ENCODE data around the gene ARNT2. TPM values are rescaled to one million over a fixed set of nuclear protein-coding genes. Genes with fewer than 3 reads are reported as not detected.

The ARNT2 gene
- total RNA-seq, 1 donor from 2014 or later: 0.26 TPM

DNA sequence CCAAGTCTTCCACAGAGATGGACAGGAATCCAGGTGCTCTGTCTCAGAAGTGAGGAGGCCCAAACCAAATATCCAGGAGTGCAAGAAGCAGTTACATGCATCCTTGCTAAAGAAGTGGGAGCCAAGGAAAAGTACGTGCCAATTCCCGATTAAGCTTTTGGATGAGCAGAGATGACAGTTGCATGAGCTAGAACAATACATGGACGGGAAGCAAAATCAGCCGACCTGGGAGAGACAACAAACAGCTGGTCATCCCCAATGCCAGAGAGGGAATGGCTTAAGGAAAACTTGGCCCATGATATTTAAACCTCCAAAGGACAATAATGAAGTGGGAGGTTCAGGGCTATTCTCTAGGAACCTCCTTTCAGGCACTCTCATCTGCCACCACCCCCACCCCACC, 204.9 kb downstream of the ARNT2 start:
- TF ChIP-seq CTCF (IDR thresholded peaks at IDR 0.05; ENCODE audit: insufficient read depth, low read length, severe bottlenecking): no peak
- FAIRE-seq (no peak), DNase-seq (ENCODE audit: low read depth) (no peak)
- Histone ChIP-seq H3K27me3 (ENCODE audit: control insufficient read depth, insufficient read depth, low read length) (no peaks in the 10 kb centered on the region), H3K4me3 (ENCODE audit: low read depth, low read length) (no peak overlapping the region), H3K36me3 (ENCODE audit: control insufficient read depth, insufficient read depth, low read length) (no peaks in the 10 kb centered on the region)

DNA sequence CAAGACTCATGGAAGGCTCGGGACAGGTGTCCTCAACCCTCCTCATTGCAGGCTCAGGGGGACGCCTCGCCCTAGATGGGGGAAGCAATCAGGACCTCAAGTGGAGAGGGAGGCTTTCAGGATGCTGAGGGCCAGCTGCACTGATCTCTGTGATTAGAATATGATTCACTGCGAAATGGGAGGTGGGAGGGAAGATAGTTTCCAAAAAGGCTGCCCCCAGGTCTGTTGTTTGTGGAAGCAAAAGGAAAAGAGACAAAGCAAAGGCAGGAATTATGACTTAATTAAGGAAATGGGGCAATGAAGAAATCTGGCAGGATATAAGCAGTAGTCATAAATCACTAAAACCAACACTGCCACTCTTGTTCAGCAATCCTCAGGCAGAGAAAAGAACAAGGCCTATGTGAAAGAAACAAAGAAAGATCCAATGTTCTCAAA, 205.3 kb downstream of the ARNT2 start:
- H3K27me3 ChIP-seq (ENCODE audit: control insufficient read depth, insufficient read depth, low read length): no peaks in the 10 kb centered on the region
- no peak for TF ChIP-seq CTCF (IDR thresholded peaks at IDR 0.05; ENCODE audit: insufficient read depth, low read length, severe bottlenecking)
- H3K4me3 ChIP-seq (ENCODE audit: low read depth, low read length): no peak overlapping the region
- FAIRE-seq (no peak), DNase-seq (ENCODE audit: low read depth) (peak; percentile 66)
- H3K36me3 ChIP-seq (ENCODE audit: control insufficient read depth, insufficient read depth, low read length): no peaks in the 10 kb centered on the region

GRCh38 chr15:80611543-80612080, 207.4 kb downstream of the ARNT2 start:
- TF ChIP-seq CTCF (IDR thresholded peaks at IDR 0.05; ENCODE audit: insufficient read depth, low read length, severe bottlenecking): no peak
- Histone ChIP-seq H3K4me3 (ENCODE audit: low read depth, low read length) (no peak overlapping the region), H3K36me3 (ENCODE audit: control insufficient read depth, insufficient read depth, low read length) (no peaks in the 10 kb centered on the region), H3K27me3 (ENCODE audit: control insufficient read depth, insufficient read depth, low read length) (no peaks in the 10 kb centered on the region)
- no peak for FAIRE-seq
- no peak for DNase-seq (ENCODE audit: low read depth)

- FAIRE-seq (no peak), DNase-seq (ENCODE audit: low read depth) (no peak)
- TF ChIP-seq CTCF (IDR thresholded peaks at IDR 0.05; ENCODE audit: insufficient read depth, low read length, severe bottlenecking): no peak
- H3K36me3 ChIP-seq (ENCODE audit: control insufficient read depth, insufficient read depth, low read length): no peaks in the 10 kb centered on the region
- no peaks in the 10 kb centered on the region for H3K27me3 ChIP-seq (ENCODE audit: control insufficient read depth, insufficient read depth, low read length)
- no peak overlapping the region for H3K4me3 ChIP-seq (ENCODE audit: low read depth, low read length)
These were observed 208.1 kb downstream of the ARNT2 start for GRCh38 chr15:80612118-80612823.

GRCh38 chr15:80613762-80614365, 209.7 kb downstream of the ARNT2 start:
- no peak for TF ChIP-seq CTCF (IDR thresholded peaks at IDR 0.05; ENCODE audit: insufficient read depth, low read length, severe bottlenecking)
- Histone ChIP-seq H3K4me3 (ENCODE audit: low read depth, low read length) (no peak overlapping the region), H3K36me3 (ENCODE audit: control insufficient read depth, insufficient read depth, low read length) (no peaks in the 10 kb centered on the region), H3K27me3 (ENCODE audit: control insufficient read depth, insufficient read depth, low read length) (no peaks in the 10 kb centered on the region)
- FAIRE-seq (peak; percentile 28), DNase-seq (ENCODE audit: low read depth) (no peak)
